Measurements from ENCODE around the gene NKD2.

Gene NKD2

GRCh38 chr5:1083823-1084605, 75.4 kb downstream of the NKD2 start:
- DNase-seq (ENCODE audit: low spot score) = no peak
- no peak overlapping the region for H3K27ac ChIP-seq
- H3K4me3 ChIP-seq = no peak overlapping the region
- TF ChIP-seq CTCF (IDR thresholded peaks at IDR 0.05) = no peak

GRCh38 chr5:1085391-1085790, 76.8 kb downstream of the NKD2 start:
- H3K4me3 ChIP-seq = no peak overlapping the region
- no peak for TF ChIP-seq CTCF (IDR thresholded peaks at IDR 0.05)
- no peak overlapping the region for H3K27ac ChIP-seq
- DNase-seq (ENCODE audit: low spot score) = no peak

GRCh38 chr5:1086137-1086536, 77.5 kb downstream of the NKD2 start:
- Histone ChIP-seq H3K27ac (no peak overlapping the region), H3K4me3 (no peak overlapping the region)
- DNase-seq (ENCODE audit: low spot score) = no peak
- TF ChIP-seq CTCF (IDR thresholded peaks at IDR 0.05) = no peak

- DNase-seq (ENCODE audit: low spot score) = no peak
- Histone ChIP-seq H3K27ac (no peak overlapping the region), H3K4me3 (no peak overlapping the region)
- no peak for TF ChIP-seq CTCF (IDR thresholded peaks at IDR 0.05)
Measured at GRCh38 chr5:1086871-1087270, 78.3 kb downstream of the NKD2 start.

GRCh38 chr5:1087428-1087827, 78.8 kb downstream of the NKD2 start:
- Histone ChIP-seq H3K27ac (no peak overlapping the region), H3K4me3 (no peak overlapping the region)
- DNase-seq (ENCODE audit: low spot score) = no peak
- no peak for TF ChIP-seq CTCF (IDR thresholded peaks at IDR 0.05)

- no peak for TF ChIP-seq CTCF (IDR thresholded peaks at IDR 0.05)
- DNase-seq (ENCODE audit: low spot score) = no peak
- H3K27ac ChIP-seq = no peak overlapping the region
Measured at GRCh38 chr5:1088031-1088430, 79.4 kb downstream of the NKD2 start.

More at GRCh38 chr5:1088031-1088430, 79.4 kb downstream of the NKD2 start:
- H3K4me3 ChIP-seq = no peak overlapping the region

Data from coronary artery (tissue), 2 donors.